WERI-Rb-1 (cell line): ENCODE results near the gene ANKRD44.

ENCODE experiments used
- DNase-seq: peaks from one replicate; pipeline ENCODE4 v3.0.0-alpha.2; 2020
- H3K27ac ChIP-seq: fragments of 250-450 bp; sonication (Bioruptor Pico); 2 replicates; pipeline ENCODE4 v1.5.1; 2020; ENCODE audit warnings: mild to moderate bottlenecking, moderate library complexity
- H3K27me3 ChIP-seq: fragments of 250-450 bp; sonication (Bioruptor Pico); 2 replicates; pipeline ENCODE4 v1.5.1; 2021; ENCODE audit warnings: mild to moderate bottlenecking, low read depth, moderate library complexity; ENCODE audit not compliant: insufficient read depth, severe bottlenecking
- H3K36me3 ChIP-seq: fragments of 250-450 bp; sonication (Bioruptor Pico); 2 replicates; pipeline ENCODE4 v1.5.1; 2020; ENCODE audit warnings: mild to moderate bottlenecking, moderate library complexity
- H3K4me3 ChIP-seq: 2 replicates; pipeline ENCODE4 v1.5.1; 2011; ENCODE audit warnings: low read depth, mild to moderate bottlenecking, control low read depth, low read length
- H3K9me3 ChIP-seq: fragments of 250-450 bp; sonication (Bioruptor Pico); 2 replicates; pipeline ENCODE4 v1.5.1; 2021; ENCODE audit warnings: mild to moderate bottlenecking, moderate library complexity; ENCODE audit not compliant: severe bottlenecking
- CTCF ChIP-seq: IDR thresholded peaks from 2 replicates; pipeline ENCODE4 v1.5.1; 2011; ENCODE audit warnings: low read depth, mild to moderate bottlenecking, control low read depth, inconsistent platforms, low read length

The ANKRD44 gene

GRCh38 chr2:197090742-197091367 is 219.7 kb downstream of the ANKRD44 start:
- DNase-seq = no peak
- Histone ChIP-seq H3K27ac (no peak overlapping the region), H3K9me3 (no peaks in the 10 kb centered on the region), H3K27me3 (no peaks in the 10 kb centered on the region), H3K4me3 (no peak overlapping the region), H3K36me3 (no peaks in the 10 kb centered on the region)
- no peak for TF ChIP-seq CTCF

- TF ChIP-seq CTCF = no peak
- no peaks in the 10 kb centered on the region for H3K36me3 ChIP-seq
These were observed 220.9 kb downstream of the ANKRD44 start for GRCh38 chr2:197089655-197090054.

DNA sequence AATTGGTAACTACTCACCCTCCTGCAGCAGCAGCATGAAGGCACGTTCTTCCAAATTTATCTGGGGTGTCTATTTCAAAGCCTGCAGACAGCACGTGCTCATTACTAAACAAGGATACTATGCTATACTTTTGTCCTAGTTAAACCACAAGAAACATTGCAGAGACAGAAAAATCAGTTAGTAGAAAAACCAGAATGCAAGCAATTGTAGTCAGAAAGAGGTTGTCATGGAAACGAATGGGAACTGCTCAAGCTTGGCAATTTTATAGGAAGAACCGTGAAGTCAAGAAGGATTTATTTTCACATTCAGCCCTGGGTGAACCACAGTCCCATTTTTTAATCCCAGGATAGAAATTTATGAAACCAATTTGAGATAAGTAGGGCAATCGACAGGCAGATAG is 221.9 kb downstream of the ANKRD44 start:
- no peak for DNase-seq
- H3K27me3 ChIP-seq = no peaks in the 10 kb centered on the region
- no peak overlapping the region for H3K27ac ChIP-seq
- no peak for TF ChIP-seq CTCF
- no peaks in the 10 kb centered on the region for H3K36me3 ChIP-seq
- H3K4me3 ChIP-seq = no peak overlapping the region
- H3K9me3 ChIP-seq = no peaks in the 10 kb centered on the region

More at GRCh38 chr2:197089655-197090054, 220.9 kb downstream of the ANKRD44 start:
- Histone ChIP-seq H3K9me3 (no peaks in the 10 kb centered on the region), H3K27ac (no peak overlapping the region), H3K4me3 (no peak overlapping the region), H3K27me3 (no peaks in the 10 kb centered on the region)
- no peak for DNase-seq

DNA sequence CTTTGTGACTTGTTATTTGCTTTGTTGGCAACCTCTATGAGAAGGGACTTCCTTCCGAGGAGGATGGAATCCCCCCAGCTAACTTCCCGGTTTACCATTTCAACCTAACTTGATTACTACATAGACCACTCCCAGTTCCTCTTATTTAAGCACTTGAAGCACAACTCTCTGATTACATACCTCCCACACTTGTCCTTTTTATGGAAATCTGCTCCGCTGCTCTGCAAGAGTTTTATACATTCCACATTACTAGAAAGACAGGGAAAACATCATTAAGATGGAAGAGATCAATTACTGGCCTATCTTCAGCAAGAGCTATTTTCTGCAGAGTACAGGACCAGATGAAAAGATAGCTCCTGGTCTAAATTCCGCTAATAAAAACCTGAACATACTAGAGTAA is 224.1 kb downstream of the ANKRD44 start:
- H3K27me3 ChIP-seq = no peaks in the 10 kb centered on the region
- no peak overlapping the region for H3K4me3 ChIP-seq
- no peaks in the 10 kb centered on the region for H3K9me3 ChIP-seq
- TF ChIP-seq CTCF = no peak
- DNase-seq = no peak
- no peaks in the 10 kb centered on the region for H3K36me3 ChIP-seq
- no peak overlapping the region for H3K27ac ChIP-seq

DNA sequence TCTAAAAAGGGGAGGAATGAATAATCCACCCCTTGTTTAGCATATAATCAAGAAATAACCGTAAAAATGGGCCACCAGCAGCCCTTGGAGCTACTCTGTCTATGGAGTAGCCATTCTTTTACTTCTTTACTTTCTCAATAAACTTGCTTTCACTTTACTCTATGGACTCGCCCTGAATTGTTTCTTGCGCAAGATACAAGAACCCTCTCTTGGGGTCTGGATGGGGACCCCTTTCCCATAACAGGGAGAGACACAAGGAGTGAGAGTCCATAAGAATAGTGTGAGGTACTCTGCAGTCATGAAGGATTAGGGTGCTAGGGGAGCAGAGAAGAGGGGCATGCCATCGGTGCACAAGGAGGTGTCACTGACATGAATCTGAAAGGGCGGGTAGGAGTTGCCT is 224.9 kb downstream of the ANKRD44 start:
- DNase-seq = no peak
- Histone ChIP-seq H3K36me3 (no peaks in the 10 kb centered on the region), H3K4me3 (no peak overlapping the region), H3K9me3 (no peaks in the 10 kb centered on the region), H3K27me3 (no peaks in the 10 kb centered on the region), H3K27ac (no peak overlapping the region)
- TF ChIP-seq CTCF = no peak

DNA sequence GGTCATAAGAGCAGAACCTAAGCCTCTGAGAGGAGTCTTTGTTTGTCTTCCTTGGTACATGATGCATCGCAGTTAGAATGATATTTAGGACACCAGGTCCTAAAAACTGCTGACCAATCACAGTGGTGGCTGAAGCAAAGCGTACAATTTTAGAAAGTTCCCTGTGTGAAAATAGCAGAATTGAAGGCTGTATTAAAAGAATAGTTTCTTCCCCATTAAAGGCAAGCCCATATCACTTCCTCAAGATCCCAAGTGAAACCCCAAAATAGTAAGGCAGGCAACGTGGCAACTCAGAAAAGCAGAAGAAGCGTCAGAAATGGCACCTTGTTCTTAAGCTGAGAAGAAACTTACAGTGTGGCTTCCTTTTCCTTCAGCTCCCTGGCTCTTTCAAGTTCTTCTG is 229.3 kb downstream of the ANKRD44 start:
- Histone ChIP-seq H3K4me3 (no peak overlapping the region), H3K36me3 (no peaks in the 10 kb centered on the region), H3K27ac (no peak overlapping the region), H3K9me3 (no peaks in the 10 kb centered on the region), H3K27me3 (no peaks in the 10 kb centered on the region)
- DNase-seq = no peak
- no peak for TF ChIP-seq CTCF
